GM10266 (cell line): ENCODE data around the gene CRB1.

ENCODE experiments used
- DNase-seq: peaks from one replicate; pipeline ENCODE4 v3.0.0; 2012; ENCODE audit errors: extremely low spot score
- CTCF ChIP-seq: IDR thresholded peaks from 2 replicates; pipeline ENCODE4 v1.5.1; 2012; ENCODE audit warnings: mild to moderate bottlenecking, low read depth; ENCODE audit not compliant: control insufficient read depth, insufficient read depth; ENCODE audit errors: missing control alignments

The CRB1 gene

GRCh38 chr1:197235355-197235754, 32.7 kb upstream of the CRB1 start:
- no peak for TF ChIP-seq CTCF
- no peak for DNase-seq

GRCh38 chr1:197247465-197247864, 20.6 kb upstream of the CRB1 start:
- DNase-seq, result no peak
- no peak for TF ChIP-seq CTCF

DNA sequence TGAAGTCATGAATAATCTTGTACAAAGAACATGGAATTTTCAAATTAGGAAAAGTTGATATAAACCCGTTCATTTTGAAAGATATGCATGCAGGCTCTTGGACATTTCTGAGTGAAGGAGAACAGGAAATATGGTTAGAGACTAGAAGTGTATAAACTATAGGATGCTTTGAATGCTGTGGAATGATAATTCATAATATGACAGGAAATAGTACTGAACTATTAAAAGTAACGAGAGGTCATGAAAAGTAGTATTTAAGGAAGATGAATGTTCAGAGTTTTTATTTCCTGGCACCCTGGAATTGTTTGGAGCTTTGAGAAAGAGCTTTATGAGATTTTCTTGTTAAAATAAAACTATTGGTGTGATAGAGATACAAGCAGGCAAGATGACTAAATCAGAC, 18.7 kb upstream of the CRB1 start:
- no peak for DNase-seq

DNA sequence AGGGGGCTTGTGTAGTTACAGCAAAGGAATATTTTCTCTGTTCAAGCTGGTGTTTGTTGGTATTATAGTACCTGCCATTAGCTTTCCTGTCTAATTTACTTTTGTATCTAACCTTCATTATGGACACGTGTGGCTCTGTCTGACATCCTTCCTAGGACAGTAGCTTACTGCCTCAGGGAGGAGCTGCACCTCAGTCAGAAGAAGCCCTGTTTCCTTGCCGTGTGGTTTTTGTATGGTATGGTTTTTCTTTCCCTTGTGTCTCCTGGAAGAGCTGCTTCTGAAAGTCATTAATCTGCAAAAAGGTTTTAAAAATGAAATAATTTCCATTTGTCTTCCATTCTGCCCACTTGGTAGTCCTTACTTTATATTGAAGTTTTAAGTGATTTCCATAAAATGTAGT, 17.4 kb upstream of the CRB1 start:
- DNase-seq, result no peak

More for the DNA sequence above, 18.7 kb upstream of the CRB1 start:
- no peak for TF ChIP-seq CTCF

GRCh38 chr1:197252973-197253372, 15.1 kb upstream of the CRB1 start:
- TF ChIP-seq CTCF, result no peak
- DNase-seq, result no peak

More for the DNA sequence above, 17.4 kb upstream of the CRB1 start:
- TF ChIP-seq CTCF, result no peak

DNA sequence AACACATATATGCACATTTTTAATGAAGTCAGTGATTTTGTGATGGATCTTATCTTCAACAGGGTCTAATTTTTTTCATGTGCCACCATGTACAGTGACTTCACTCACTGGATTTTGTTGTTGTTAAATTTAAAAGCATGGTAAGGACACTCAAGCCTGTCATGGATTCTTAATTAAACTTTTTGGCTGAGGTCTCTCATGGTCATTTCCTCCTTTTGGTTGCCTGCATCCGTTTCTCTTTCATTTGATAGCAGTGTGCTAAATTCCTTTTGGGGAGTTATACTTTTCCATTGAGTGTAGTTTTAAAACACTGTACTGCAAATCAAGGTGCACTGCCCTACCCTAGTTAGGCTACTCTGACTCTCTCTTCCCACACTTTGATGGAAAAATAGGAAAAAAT, 13.2 kb upstream of the CRB1 start:
- TF ChIP-seq CTCF, result no peak
- no peak for DNase-seq

- TF ChIP-seq CTCF, result no peak
- no peak for DNase-seq
These were observed 3.0 kb upstream of the CRB1 start for GRCh38 chr1:197264936-197265567.
